ENCODE results near the gene SMTNL1.
"Not testable (repeated sequence)": the region's sequence is repeated elsewhere in the genome, so short reads cannot be mapped to it uniquely, and the experiment has no call there.

SMTNL1 gene

DNA sequence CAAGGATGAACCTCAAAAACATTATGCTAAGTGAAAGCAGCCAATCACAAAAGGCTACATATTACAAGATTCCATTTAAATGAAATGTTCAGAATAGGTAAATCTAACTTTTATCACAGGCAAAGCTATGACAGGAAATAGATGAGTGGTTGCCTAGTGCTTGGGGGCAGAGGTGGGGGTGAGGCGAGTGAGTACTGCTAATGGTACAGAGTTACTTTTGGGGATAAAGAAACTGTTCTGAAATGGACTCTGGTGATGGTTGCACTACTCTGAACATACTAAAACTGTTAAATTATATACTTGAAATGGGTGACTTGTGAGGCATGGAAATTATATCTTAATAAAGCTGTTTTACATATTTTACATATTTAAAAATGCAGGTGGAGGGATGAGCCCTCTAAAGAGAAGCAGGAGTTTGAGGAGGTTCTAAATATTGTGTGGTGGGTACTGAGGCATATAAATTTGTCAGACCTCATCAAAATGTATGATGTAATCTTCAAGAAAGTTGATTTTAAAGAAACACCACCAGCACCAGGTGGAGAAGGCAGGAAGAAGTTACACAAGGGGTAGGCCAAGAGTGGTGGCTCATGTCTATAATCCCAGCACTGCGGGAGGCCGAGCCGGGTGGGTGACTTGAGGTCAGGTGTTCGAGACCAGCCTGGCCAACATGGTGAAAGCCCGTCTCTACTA lies 25.5 kb upstream of the SMTNL1 start:
- no peak for DNase-seq

- no peak for DNase-seq
These were observed 24.5 kb upstream of the SMTNL1 start for GRCh38 chr11:57512646-57513451.

- no peak for DNase-seq
These were observed 24.0 kb upstream of the SMTNL1 start for GRCh38 chr11:57513452-57513795.

DNA sequence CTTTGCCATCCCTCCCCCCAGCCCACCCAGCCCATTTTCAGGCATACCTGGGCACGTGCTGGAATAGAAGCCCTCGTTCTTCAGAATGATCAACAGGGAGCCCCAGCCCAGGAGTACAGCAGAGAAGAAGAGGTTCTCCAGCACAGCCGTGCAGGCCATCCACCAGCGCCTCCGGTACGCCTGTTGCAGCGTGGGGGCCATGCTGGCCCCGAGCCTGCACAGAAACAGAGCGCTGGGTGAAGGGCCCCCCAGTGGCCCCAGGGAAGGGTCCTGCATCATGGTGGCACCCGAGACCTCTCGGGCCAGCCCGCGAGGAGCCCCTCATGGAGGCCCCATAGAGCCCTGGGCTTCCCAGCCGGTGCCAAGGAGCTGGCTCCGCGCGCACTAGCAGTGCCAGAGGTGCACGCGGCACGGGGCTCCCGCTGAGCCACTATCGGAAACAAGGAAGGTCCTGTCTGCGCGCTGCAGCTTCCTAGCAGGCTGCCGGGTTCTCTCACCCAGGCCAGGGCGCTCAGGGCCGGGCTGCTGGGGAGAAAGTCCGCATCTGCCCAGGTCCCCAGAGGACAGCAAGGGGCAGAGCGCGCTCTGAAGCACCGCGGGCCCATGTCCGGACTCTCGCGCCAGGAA lies 23.4 kb upstream of the SMTNL1 start:
- DNase-seq, result no peak

- DNase-seq, result no peak
These were observed 22.7 kb upstream of the SMTNL1 start for GRCh38 chr11:57514538-57515331.

DNA sequence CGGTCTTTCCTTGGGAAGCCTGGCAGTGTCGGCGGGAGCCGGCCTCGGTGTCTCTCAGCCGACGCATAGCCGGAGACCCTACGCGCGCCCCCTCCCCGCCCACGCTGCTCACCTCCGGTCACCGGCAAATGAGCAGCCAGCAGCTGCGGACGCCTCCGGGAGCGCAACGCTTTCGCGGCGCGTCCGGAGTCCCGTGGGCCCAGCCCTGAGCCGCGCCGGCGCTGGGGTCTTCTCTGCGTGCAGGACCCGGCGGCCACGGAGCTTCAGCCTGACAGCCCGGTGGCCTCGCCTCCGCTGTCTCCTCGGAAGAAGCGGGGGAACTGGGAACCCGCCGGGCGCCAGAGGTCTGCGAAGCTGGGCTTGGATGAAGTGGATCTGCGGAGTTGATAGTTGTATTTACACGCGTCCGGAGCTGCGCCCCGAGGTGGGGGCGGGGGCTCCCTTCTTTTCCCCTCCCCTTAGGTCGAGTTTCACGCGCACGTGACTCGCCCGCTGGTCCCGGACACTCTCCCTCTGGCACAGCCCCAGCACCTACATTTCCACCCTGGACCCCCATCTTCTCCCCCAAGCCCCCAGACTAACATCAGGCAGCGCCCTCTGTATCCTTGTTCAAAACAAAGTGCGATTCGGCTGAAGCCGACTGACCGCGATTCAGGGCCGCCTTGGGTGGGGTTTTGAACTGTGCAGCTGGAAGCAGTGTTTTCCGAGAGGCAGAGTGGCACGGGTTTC lies 21.9 kb upstream of the SMTNL1 start, which contains the start of gene SLC43A1:
TSS of gene SLC43A1 (minus strand) at position 371 of the 729 bp plus-strand sequence. CDS start 1,591 bp downstream, outside the sequence.
- DNase-seq, result no peak

- DNase-seq, result no peak
These were observed 21.3 kb upstream of the SMTNL1 start for GRCh38 chr11:57516061-57516443.

- DNase-seq, result no peak
These were observed 16.3 kb upstream of the SMTNL1 start for GRCh38 chr11:57521116-57521515.

DNA sequence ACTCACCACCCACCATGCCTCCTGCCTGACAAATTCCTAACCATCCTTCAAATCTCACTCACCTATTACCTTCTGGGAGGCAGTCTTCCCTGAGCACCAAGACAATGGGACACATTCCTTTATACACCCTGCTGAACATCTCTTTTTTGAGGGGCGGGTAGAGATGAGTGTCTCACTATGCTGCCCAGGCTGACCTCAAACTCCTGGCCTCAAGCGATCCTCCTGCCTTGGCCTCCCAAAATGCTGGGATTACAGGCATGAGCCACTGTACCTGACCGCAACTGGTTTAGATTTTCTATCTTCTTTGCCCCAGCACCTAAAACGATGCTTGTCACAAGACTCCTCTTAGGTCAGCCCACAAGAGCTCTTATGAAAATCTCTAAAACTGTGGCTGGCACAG lies 14.0 kb upstream of the SMTNL1 start:
- no peak for DNase-seq

- no peak for DNase-seq
These were observed 10.3 kb upstream of the SMTNL1 start for GRCh38 chr11:57527056-57527631.

DNA sequence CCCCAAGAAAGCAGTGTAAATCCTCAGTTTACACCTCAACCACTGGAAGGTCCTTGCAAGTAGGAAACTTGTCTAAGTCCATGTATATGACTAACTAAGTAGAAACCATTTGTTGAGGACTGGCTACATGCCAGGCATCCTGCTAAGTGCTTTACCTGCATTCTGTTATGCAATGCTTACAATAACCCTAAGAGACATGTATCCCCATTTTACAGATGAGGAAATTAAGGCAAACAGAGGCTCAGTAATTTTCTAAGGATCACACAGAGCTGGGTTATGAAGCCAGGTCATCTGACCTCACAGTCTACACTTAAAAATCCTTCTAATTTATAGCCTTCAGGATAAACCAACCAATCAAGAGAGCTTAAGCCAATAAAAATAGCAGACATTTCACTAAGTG lies 8.4 kb upstream of the SMTNL1 start:
- DNase-seq, result no peak

- DNase-seq, result no peak
These were observed 7.2 kb upstream of the SMTNL1 start for GRCh38 chr11:57530215-57530595.

- DNase-seq, result peak; percentile 97
These were observed 6.5 kb upstream of the SMTNL1 start, which contains the start of gene TIMM10 for GRCh38 chr11:57530596-57531507. Gene TIMM10 (minus strand): TSS chr11:57530754. CDS start chr11:57530189, 565 bp downstream.

DNA sequence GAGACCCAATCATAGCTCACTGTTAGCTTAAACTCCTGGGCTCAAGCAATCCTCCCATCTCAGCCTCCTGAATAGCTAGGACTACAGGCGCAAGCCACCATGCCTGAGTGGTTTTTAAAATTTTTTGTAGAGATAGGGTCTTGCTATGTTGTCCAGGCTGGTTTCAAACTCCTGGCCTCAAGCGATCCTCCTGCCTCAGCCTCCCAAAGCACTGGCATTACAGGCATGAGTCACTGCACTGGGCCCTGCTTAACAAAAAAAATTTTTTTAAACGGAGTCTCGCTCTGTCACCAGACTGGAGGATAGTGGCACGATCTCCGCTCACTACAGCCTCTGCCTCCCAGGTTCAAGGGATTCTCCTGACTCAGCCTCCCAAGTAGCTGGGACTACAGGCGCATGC lies 2.9 kb upstream of the SMTNL1 start:
- DNase-seq, result not testable (repeated sequence)

DNA sequence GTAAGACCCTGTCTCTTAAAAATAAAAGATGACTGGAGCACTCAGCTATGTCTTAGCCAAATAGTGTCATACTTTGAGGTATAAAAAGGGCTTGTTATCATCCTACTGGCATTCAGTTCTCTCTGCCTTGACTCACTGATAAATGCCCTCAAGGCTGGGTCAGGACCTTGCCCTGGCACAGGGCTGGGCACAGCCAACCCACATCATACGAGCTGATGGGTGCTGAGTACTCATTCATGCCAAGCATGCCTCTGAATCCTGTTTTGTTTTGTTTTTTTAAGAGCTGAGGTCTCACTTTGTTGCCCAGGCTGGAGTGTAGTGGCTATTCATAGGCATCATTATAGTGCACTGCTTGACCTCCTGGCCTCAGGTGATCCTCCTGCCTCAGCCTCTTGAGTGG lies 1.9 kb downstream of the SMTNL1 start:
- DNase-seq, result no peak

- DNase-seq, result no peak
These were observed 3.8 kb downstream of the SMTNL1 start for GRCh38 chr11:57541169-57541568.

GRCh38 chr11:57542582-57542981 lies 5.2 kb downstream of the SMTNL1 start:
- DNase-seq, result no peak

DNA sequence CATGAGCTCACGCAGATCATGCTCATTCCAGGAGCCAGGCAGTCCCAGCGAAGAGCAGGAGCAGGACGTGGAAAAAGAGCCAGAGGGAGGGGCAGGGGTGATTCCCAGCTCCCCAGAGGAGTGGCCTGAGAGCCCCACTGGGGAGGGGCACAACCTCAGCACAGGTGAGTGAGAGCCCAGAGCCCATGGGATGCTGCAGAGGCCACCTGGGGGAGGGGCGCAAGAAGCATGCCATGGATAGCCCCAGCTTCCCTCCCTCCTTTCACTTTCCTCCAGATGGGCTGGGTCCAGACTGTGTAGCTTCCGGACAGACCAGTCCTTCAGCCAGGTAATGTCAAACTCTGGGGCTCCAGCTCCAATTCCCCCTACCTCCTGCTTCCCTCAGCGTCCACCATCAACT lies 6.2 kb downstream of the SMTNL1 start:
- DNase-seq, result no peak

- no peak for DNase-seq
These were observed 7.2 kb downstream of the SMTNL1 start for GRCh38 chr11:57544566-57544965.

GRCh38 chr11:57545883-57546282 lies 8.5 kb downstream of the SMTNL1 start:
- DNase-seq, result no peak

DNA sequence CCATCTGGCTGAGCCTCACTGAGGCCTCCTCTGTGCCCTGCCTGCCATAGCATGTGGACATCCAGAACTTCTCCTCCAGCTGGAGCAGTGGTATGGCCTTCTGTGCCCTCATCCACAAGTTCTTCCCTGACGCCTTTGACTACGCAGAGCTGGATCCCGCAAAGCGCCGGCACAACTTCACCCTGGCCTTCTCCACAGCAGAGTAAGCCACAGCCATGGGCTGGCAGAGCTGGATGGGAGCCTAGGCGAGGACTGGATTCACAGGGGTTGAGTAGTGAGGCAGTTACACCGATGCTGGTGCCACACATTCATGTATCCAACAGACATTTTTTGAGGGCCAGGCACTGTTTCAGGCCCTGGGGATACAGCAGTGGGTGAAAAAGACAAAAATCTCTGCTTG lies 9.1 kb downstream of the SMTNL1 start:
- no peak for DNase-seq
